Osteocyte (in vitro differentiated cells): ENCODE data around the gene LSMEM2. TPM values are rescaled to one million over a fixed set of nuclear protein-coding genes. Genes with fewer than 3 reads are reported as not detected.

ENCODE experiments used
- DNase-seq: peaks from one replicate; pipeline ENCODE4 v3.0.0; 2021; ENCODE audit warnings: mixed read lengths; ENCODE audit not compliant: unreplicated experiment; ENCODE audit errors: extremely low spot score
- H3K27ac Mint-ChIP-seq: one replicate; pipeline ENCODE4 v1.8.0; 2021; ENCODE audit warnings: mild to moderate bottlenecking, mixed read lengths; ENCODE audit not compliant: unreplicated experiment
- H3K27me3 Mint-ChIP-seq: one replicate; pipeline ENCODE4 v1.8.0; 2021; ENCODE audit warnings: mixed read lengths; ENCODE audit not compliant: unreplicated experiment
- H3K36me3 Mint-ChIP-seq: one replicate; pipeline ENCODE4 v1.8.0; 2021; ENCODE audit warnings: mixed read lengths; ENCODE audit not compliant: unreplicated experiment
- H3K4me1 Mint-ChIP-seq: one replicate; pipeline ENCODE4 v1.8.0; 2021; ENCODE audit warnings: mixed read lengths; ENCODE audit not compliant: unreplicated experiment
- H3K4me3 Mint-ChIP-seq: one replicate; pipeline ENCODE4 v1.8.0; 2021; ENCODE audit warnings: mild to moderate bottlenecking, moderate library complexity, mixed read lengths; ENCODE audit not compliant: unreplicated experiment
- H3K9me3 Mint-ChIP-seq: one replicate; pipeline ENCODE4 v1.8.0; 2021; ENCODE audit warnings: mixed read lengths; ENCODE audit not compliant: unreplicated experiment
- total RNA-seq: library from RNA; stranded (reverse); gene quantifications from 2 replicates; pipeline ENCODE4 v1.2.1, GENCODE V29; 2021
- TF ChIP-seq, protein P1 (sequence below): fragments of 200-600 bp; sonication (generic); IDR thresholded peaks from 2 replicates; pipeline ENCODE4 v1.5.0; 2021; ENCODE audit warnings: antibody characterized with exemption, mild to moderate bottlenecking, moderate library complexity

Gene LSMEM2
- total RNA-seq, 1 donor from 2014 or later, result not detected

DNA sequence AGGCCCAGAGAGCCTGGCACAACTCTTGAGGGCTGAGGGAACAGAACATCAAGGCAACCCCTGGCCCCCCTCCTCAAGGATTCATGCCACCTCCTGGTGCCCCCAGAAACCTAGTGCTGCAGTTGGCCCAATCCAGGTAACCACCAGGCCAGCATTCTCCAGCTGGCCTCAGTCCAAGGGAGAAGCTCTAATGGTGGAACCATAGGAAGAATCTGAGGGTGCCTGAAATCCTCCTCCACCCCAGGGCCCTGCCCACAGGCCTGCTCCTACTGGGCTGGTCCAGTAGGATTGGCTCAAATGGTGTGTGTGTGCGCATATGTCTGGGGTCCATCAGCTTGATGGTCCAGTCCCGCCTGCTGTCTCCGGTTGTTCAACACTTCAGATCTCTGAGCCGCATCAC is 35.9 kb downstream of the LSMEM2 start:
- H3K27ac Mint-ChIP-seq, result no peak overlapping the region

DNA sequence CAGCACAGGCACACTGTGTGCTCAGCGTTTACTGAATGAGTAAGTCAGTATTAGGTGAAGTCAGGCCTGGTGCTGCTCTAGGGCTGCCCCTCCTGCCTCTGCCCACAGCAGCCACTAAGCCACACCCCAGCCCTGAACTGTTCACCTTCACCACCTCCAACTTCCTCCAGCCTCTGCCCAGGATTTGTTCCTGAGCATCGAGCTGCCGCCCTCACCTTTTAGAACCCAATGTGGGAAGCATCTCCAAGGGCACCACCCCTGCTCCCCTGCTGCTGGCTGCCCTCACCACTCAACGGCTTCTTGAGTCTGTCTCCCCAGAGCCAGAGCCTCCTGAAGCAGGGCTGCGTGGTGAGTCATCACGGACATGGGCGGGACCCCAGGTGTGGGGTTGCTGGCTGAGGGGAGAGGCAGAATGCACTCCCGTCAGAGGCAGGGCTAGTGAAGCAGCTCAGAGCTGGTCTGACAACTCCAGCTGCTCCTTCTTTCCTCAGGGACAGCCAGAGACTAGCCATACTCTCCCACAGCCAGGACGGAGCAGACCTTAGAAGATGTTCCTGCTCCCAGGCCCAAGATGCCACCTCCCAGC is 37.9 kb downstream of the LSMEM2 start:
- TF ChIP-seq, protein P1, sequence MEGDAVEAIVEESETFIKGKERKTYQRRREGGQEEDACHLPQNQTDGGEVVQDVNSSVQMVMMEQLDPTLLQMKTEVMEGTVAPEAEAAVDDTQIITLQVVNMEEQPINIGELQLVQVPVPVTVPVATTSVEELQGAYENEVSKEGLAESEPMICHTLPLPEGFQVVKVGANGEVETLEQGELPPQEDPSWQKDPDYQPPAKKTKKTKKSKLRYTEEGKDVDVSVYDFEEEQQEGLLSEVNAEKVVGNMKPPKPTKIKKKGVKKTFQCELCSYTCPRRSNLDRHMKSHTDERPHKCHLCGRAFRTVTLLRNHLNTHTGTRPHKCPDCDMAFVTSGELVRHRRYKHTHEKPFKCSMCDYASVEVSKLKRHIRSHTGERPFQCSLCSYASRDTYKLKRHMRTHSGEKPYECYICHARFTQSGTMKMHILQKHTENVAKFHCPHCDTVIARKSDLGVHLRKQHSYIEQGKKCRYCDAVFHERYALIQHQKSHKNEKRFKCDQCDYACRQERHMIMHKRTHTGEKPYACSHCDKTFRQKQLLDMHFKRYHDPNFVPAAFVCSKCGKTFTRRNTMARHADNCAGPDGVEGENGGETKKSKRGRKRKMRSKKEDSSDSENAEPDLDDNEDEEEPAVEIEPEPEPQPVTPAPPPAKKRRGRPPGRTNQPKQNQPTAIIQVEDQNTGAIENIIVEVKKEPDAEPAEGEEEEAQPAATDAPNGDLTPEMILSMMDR, result no peak
- H3K9me3 Mint-ChIP-seq, result no peaks in the 10 kb centered on the region
- H3K4me3 Mint-ChIP-seq, result no peak overlapping the region
- H3K27me3 Mint-ChIP-seq, result no peaks in the 10 kb centered on the region
- peaks cover 7% of the 10 kb centered on the region for H3K36me3 Mint-ChIP-seq
- peaks cover 23% of the 10 kb centered on the region for H3K4me1 Mint-ChIP-seq
- no peak for DNase-seq
- peak overlapping the region; percentile 34 for H3K27ac Mint-ChIP-seq

More for the DNA sequence above, 35.9 kb downstream of the LSMEM2 start:
- no peak for DNase-seq
- Mint-ChIP-seq H3K36me3 (peaks cover 7% of the 10 kb centered on the region), H3K4me1 (peaks cover 15% of the 10 kb centered on the region), H3K9me3 (no peaks in the 10 kb centered on the region), H3K27me3 (no peaks in the 10 kb centered on the region), H3K4me3 (no peak overlapping the region)
- TF ChIP-seq, protein P1, result no peak

DNA sequence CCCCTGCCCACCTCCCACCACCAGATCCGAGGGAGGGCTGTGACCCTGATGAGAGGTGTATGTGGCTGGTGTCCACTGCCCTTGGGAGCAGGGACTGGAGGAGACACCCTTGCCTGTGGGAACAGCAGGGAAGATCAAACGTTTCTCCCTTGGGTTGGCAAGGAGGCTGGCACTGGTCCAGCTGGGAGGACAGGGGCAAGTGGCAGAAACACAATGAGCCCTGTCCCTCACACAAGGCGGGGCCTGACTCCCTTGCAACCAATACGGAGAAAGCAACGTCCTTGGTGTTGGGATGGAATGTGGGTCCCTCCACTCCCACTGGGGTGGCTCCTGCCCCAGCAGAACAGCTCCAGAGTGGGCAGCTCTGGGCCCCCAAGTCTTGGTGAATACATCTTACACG is 38.4 kb downstream of the LSMEM2 start:
- Mint-ChIP-seq H3K27me3 (no peaks in the 10 kb centered on the region), H3K4me3 (no peak overlapping the region), H3K36me3 (peaks cover 7% of the 10 kb centered on the region), H3K27ac (no peak overlapping the region), H3K9me3 (no peaks in the 10 kb centered on the region), H3K4me1 (peaks cover 26% of the 10 kb centered on the region)
- TF ChIP-seq, protein P1, result no peak
- no peak for DNase-seq

DNA sequence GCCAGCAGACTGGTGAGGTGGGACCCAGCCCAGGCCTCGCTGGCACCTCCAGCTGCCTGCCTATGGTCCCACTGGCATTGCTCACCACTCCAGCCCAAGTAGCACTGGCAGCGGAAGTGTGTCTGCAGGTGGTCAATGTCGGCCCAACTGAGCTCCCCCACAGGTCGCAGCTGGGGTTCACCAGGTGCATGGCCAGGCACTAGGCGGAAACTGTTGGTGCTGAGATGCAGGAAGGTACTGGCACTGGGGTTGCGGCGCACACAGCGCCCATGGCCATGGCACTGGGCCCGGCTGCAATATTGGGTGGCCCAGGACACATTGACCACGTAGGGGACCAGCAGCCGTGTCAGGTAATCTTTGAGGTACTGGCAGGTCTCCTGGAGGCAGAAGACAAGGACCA is 39.3 kb downstream of the LSMEM2 start:
- DNase-seq, result no peak
- H3K4me3 Mint-ChIP-seq, result no peak overlapping the region
- TF ChIP-seq, protein P1, result no peak
- no peaks in the 10 kb centered on the region for H3K27me3 Mint-ChIP-seq
- no peak overlapping the region for H3K27ac Mint-ChIP-seq
- H3K4me1 Mint-ChIP-seq, result peaks cover 28% of the 10 kb centered on the region
- no peaks in the 10 kb centered on the region for H3K9me3 Mint-ChIP-seq
- H3K36me3 Mint-ChIP-seq, result peaks cover 7% of the 10 kb centered on the region

DNA sequence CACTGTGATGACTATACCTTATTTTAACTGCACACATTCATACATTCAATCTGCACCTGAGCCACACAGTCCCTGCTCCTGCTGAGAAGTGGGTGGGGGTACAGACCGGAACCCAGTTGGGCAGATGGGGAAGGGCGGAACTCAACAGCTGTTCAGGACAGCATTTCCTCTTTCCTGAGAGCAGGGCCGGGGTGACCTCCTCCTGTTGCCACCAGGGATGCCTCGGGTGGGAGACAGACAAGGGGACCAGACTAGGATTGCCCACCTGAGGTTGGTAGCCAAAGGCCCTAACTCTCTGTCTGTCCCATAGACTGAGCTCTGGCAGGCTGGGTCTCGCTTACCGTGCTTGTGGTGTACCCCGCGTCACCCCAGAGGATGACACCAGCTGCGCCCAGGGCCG is 39.7 kb downstream of the LSMEM2 start:
- Mint-ChIP-seq H3K9me3 (no peaks in the 10 kb centered on the region), H3K36me3 (peaks cover 7% of the 10 kb centered on the region), H3K4me3 (no peak overlapping the region), H3K27me3 (no peaks in the 10 kb centered on the region), H3K4me1 (peaks cover 28% of the 10 kb centered on the region), H3K27ac (no peak overlapping the region)
- no peak for DNase-seq
- TF ChIP-seq, protein P1, result no peak
